ENCODE results near the gene ISCA2. TPM values are rescaled to one million over a fixed set of nuclear protein-coding genes. Genes with fewer than 3 reads are reported as not detected.

Gene ISCA2
- total RNA-seq, 5 donors from 2014 or later (not counting 1 experiment from before 2014, with no cell fraction given), result 21.3 to 42.6 (median 34.1) TPM

DNA sequence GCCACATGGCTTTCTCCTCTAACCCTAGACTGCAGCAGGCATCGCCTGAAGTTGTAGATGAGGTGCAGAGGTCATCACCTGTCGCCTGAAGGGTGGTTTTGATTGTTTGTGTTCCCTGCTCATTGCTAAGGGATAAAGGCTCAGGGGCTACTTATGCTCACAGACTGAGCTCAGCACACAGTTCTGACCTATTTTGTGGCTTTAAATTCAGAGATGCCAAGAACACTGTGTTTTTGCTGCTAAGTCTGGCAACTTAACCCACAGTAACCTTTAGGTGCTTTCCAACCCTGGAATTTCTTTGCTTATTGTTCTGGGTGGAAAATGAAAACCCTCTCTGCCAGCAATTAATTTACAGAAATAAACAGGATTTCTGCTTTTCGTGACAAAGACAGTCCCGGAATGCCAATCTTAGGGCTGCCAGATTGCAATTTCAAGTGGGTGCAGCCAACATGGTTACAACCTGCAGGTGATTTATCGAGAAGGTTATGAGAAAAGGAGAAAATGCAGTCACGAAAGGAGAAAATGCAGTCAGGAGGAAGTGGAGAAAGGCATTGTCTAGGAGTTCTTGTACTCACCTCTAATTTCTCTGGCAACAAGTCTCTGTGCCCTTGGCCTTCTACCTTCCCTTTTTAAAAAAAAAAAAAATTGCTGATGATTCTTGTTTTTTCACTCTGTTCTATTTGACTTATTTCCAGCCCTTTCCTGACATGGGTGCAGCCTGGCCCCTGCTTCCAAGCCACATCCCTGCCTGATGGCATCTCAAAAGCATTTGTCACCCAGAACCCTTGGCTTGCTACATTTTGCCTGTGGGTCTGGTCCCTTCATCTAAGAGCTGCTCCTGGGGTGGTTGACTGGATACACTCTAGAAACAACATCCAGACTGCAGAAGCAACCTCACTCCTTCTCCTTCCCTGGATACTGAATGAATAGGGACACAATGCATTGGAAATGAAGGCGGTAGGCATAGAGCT, 23.7 kb upstream of the ISCA2 start:
- no peak overlapping the region for H3K4me3 Mint-ChIP-seq
- no peak overlapping the region for H3K4me3 ChIP-seq (ENCODE audit: control insufficient read depth in 1 of 2, extremely low read depth in 1 of 2, low read length in 1 of 2)
- H3K4me1 Mint-ChIP-seq, result no peaks in the 10 kb centered on the region
- DNase-seq, result no peak
- no peak overlapping the region for H3K27ac Mint-ChIP-seq
- H3K4me1 ChIP-seq (ENCODE audit: control insufficient read depth in 1 of 2, extremely low read depth in 1 of 2, insufficient read depth in 2 of 2, low read length in 2 of 2), result no peaks in the 10 kb centered on the region
- peaks cover 20% of the 10 kb centered on the region for H3K36me3 Mint-ChIP-seq
- H3K36me3 ChIP-seq (ENCODE audit: control insufficient read depth in 2 of 2, extremely low read depth in 1 of 2, insufficient read depth in 1 of 2, low read length in 1 of 2), result no peaks in the 10 kb centered on the region
- H3K27me3 Mint-ChIP-seq, result no peaks in the 10 kb centered on the region
- no peak overlapping the region for H3K27ac ChIP-seq (ENCODE audit: low read length)
- ATAC-seq (replicated peaks in 1 of 4), result no peak
- no peaks in the 10 kb centered on the region for H3K27me3 ChIP-seq (replicated peaks in 1 of 2; ENCODE audit: control insufficient read depth in 2 of 2, extremely low read depth in 1 of 2, insufficient read depth in 2 of 2, low read length in 1 of 2)
- no CpG with 5 or more reads among the region's 7 CpGs for WGBS (ENCODE audit: insufficient coverage)
- no peaks in the 10 kb centered on the region for H3K9me3 Mint-ChIP-seq
- CTCF ChIA-PET, result no interaction called here
- POLR2A ChIA-PET, result no interaction called here
- H3K9me3 ChIP-seq, result no peaks in the 10 kb centered on the region

GRCh38 chr14:74472601-74473000, 21.0 kb upstream of the ISCA2 start:
- no peak for ATAC-seq (replicated peaks in 1 of 4)
- no peak overlapping the region for H3K4me3 Mint-ChIP-seq

DNA sequence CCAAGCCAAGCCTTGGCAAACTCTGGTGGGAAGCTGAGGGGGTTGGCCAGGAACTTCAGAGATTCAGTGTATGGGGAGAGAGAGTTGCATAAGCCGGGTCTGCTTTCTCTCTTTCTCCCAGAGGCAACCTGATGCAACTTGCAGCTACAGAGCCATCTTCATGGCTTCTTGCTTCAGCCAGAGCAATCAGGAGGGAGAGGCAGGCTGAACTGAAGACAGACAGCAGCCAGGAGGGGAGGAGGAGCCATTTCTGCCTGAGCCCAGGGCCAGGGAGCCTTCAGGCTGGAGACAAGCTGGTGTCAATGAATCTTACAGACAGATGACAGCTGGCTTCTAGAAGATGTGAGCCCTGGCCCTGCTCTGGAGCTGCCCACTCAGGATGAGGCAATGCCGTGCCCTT, 19.2 kb upstream of the ISCA2 start:
- Mint-ChIP-seq H3K4me1 (no peaks in the 10 kb centered on the region), H3K9me3 (no peaks in the 10 kb centered on the region), H3K36me3 (peaks cover 45% of the 10 kb centered on the region), H3K27ac (no peak overlapping the region), H3K4me3 (no peak overlapping the region), H3K27me3 (no peaks in the 10 kb centered on the region)
- DNase-seq (no peak), ATAC-seq (replicated peaks in 1 of 4) (no peak)
- Histone ChIP-seq H3K9me3 (no peaks in the 10 kb centered on the region), H3K36me3 (ENCODE audit: control insufficient read depth in 2 of 2, extremely low read depth in 1 of 2, insufficient read depth in 1 of 2, low read length in 1 of 2) (peaks cover 0 to 4% of the 10 kb centered on the region in 2 donors), H3K4me1 (ENCODE audit: control insufficient read depth in 1 of 2, extremely low read depth in 1 of 2, insufficient read depth in 2 of 2, low read length in 2 of 2) (no peaks in the 10 kb centered on the region), H3K27me3 (replicated peaks in 1 of 2; ENCODE audit: control insufficient read depth in 2 of 2, extremely low read depth in 1 of 2, insufficient read depth in 2 of 2, low read length in 1 of 2) (no peaks in the 10 kb centered on the region), H3K4me3 (ENCODE audit: control insufficient read depth in 1 of 2, extremely low read depth in 1 of 2, low read length in 1 of 2) (no peak overlapping the region), H3K27ac (ENCODE audit: low read length) (no peak overlapping the region)
- WGBS (ENCODE audit: insufficient coverage), result 83% methylated on average over 1 of the region's 2 CpGs
- POLR2A ChIA-PET, result interaction anchor here in 1 of 2 donors (0.6 kb wide), 1 partner anchor 562 kb away, joined by 3 read pairs; no protein-coding TSS in a partner anchor
- CTCF ChIA-PET, result no interaction called here

More at GRCh38 chr14:74472601-74473000, 21.0 kb upstream of the ISCA2 start:
- ChIA-PET POLR2A (no interaction called here), CTCF (no interaction called here)
- H3K4me1 ChIP-seq (ENCODE audit: control insufficient read depth in 1 of 2, extremely low read depth in 1 of 2, insufficient read depth in 2 of 2, low read length in 2 of 2), result no peaks in the 10 kb centered on the region
- no peaks in the 10 kb centered on the region for H3K9me3 ChIP-seq
- no peak for DNase-seq
- WGBS (ENCODE audit: insufficient coverage), result no CpG with 5 or more reads among the region's 2 CpGs
- no peaks in the 10 kb centered on the region for H3K27me3 ChIP-seq (replicated peaks in 1 of 2; ENCODE audit: control insufficient read depth in 2 of 2, extremely low read depth in 1 of 2, insufficient read depth in 2 of 2, low read length in 1 of 2)
- H3K27ac ChIP-seq (ENCODE audit: low read length), result no peak overlapping the region
- Mint-ChIP-seq H3K36me3 (peaks cover 30% of the 10 kb centered on the region), H3K4me1 (no peaks in the 10 kb centered on the region), H3K9me3 (no peaks in the 10 kb centered on the region), H3K27me3 (no peaks in the 10 kb centered on the region), H3K27ac (no peak overlapping the region)
- no peak overlapping the region for H3K4me3 ChIP-seq (ENCODE audit: control insufficient read depth in 1 of 2, extremely low read depth in 1 of 2, low read length in 1 of 2)
- H3K36me3 ChIP-seq (ENCODE audit: control insufficient read depth in 2 of 2, extremely low read depth in 1 of 2, insufficient read depth in 1 of 2, low read length in 1 of 2), result no peaks in the 10 kb centered on the region

DNA sequence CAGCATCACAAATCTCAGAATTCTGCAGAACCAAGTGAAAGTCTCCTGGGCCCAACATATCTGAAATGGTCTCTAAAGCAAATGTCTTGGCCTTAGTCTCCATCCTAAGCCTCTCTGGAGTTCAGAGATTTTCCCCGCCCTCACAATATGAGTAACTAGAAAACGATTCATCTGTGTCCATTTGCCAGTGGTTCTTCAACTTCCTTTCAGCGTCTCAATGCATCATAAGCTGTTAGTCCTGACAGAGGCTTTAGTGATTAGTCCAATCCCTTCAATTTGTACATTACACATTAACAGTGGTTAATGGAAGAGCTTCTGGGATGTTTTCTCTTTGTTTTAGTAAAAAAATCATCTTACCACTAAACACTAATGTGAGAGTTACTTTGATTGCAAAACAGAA, 17.9 kb upstream of the ISCA2 start:
- H3K4me3 Mint-ChIP-seq, result no peak overlapping the region
- Histone ChIP-seq H3K36me3 (ENCODE audit: control insufficient read depth in 2 of 2, extremely low read depth in 1 of 2, insufficient read depth in 1 of 2, low read length in 1 of 2) (peaks cover 0 to 7% of the 10 kb centered on the region in 2 donors), H3K4me1 (ENCODE audit: control insufficient read depth in 1 of 2, extremely low read depth in 1 of 2, insufficient read depth in 2 of 2, low read length in 2 of 2) (no peaks in the 10 kb centered on the region), H3K27ac (ENCODE audit: low read length) (no peak overlapping the region), H3K4me3 (ENCODE audit: control insufficient read depth in 1 of 2, extremely low read depth in 1 of 2, low read length in 1 of 2) (no peak overlapping the region), H3K27me3 (replicated peaks in 1 of 2; ENCODE audit: control insufficient read depth in 2 of 2, extremely low read depth in 1 of 2, insufficient read depth in 2 of 2, low read length in 1 of 2) (no peaks in the 10 kb centered on the region), H3K9me3 (no peaks in the 10 kb centered on the region)
- DNase-seq, result no peak
- peak overlapping the region in 1 of 2 donors; percentile 18 for H3K27ac Mint-ChIP-seq
- 67% methylated on average over 1 of the region's 3 CpGs for WGBS (ENCODE audit: insufficient coverage)
- ChIA-PET POLR2A (interaction anchor here in 1 of 2 donors (0.6 kb wide), 1 partner anchor 90 kb away, joined by 3 read pairs; no protein-coding TSS in a partner anchor), CTCF (no interaction called here)
- ATAC-seq (replicated peaks in 1 of 4), result no peak
- no peaks in the 10 kb centered on the region for H3K4me1 Mint-ChIP-seq
- H3K36me3 Mint-ChIP-seq, result peaks cover 57% of the 10 kb centered on the region
- no peaks in the 10 kb centered on the region for H3K9me3 Mint-ChIP-seq
- no peaks in the 10 kb centered on the region for H3K27me3 Mint-ChIP-seq

DNA sequence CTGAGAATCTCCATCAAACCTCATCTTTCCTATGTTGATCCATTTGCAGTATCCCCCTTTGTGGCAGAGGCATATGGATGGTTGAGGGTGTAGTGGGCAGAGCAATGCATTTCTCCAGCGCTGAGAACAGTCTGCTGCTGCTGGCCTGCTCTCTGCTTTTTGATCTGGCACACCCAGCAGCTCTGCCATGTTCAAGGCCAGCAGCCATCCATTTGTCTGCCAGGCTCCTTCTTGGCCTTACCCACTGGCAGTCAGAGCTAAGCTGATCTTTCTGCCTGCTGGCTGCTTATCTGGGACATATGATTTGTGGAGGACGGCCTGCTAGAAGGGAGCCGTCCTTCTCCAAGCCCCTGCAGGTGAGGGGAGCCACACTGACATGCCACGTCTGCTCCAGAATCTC, 17.5 kb upstream of the ISCA2 start:
- Mint-ChIP-seq H3K4me3 (no peak overlapping the region), H3K4me1 (no peaks in the 10 kb centered on the region), H3K9me3 (no peaks in the 10 kb centered on the region), H3K27me3 (no peaks in the 10 kb centered on the region), H3K36me3 (peaks cover 61% of the 10 kb centered on the region), H3K27ac (no peak overlapping the region)
- no peaks in the 10 kb centered on the region for H3K9me3 ChIP-seq
- 100% methylated on average over 4 of the region's 4 CpGs for WGBS (ENCODE audit: insufficient coverage)
- POLR2A ChIA-PET, result no interaction called here
- H3K36me3 ChIP-seq (ENCODE audit: control insufficient read depth in 2 of 2, extremely low read depth in 1 of 2, insufficient read depth in 1 of 2, low read length in 1 of 2), result peaks cover 0 to 11% of the 10 kb centered on the region in 2 donors
- no peak for ATAC-seq (replicated peaks in 1 of 4)
- CTCF ChIA-PET, result no interaction called here
- H3K4me1 ChIP-seq (ENCODE audit: control insufficient read depth in 1 of 2, extremely low read depth in 1 of 2, insufficient read depth in 2 of 2, low read length in 2 of 2), result no peaks in the 10 kb centered on the region
- DNase-seq, result no peak
- no peak overlapping the region for H3K27ac ChIP-seq (ENCODE audit: low read length)
- H3K4me3 ChIP-seq (ENCODE audit: control insufficient read depth in 1 of 2, extremely low read depth in 1 of 2, low read length in 1 of 2), result no peak overlapping the region
- no peaks in the 10 kb centered on the region for H3K27me3 ChIP-seq (replicated peaks in 1 of 2; ENCODE audit: control insufficient read depth in 2 of 2, extremely low read depth in 1 of 2, insufficient read depth in 2 of 2, low read length in 1 of 2)

DNA sequence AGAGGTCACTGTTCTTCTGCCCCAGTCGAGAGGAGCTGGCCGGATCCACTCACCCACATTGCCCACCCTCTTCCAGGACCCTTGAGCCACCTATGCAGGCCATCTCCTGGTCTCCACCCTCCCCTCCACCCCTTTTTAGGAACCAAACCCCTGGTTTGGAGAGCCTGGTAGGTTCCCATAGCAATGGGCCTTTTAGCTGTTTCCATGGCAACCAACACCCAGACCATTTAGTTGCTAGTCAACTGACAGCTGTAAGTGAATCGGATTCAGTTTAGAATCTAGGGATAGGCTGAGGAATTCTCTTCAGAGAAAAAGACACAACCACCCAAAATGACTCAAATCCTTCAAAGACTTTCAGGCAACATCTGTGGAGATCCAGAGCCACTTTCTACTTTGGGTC, 17.0 kb upstream of the ISCA2 start:
- H3K4me1 Mint-ChIP-seq, result no peaks in the 10 kb centered on the region
- ChIA-PET CTCF (no interaction called here), POLR2A (no interaction called here)
- Histone ChIP-seq H3K4me1 (ENCODE audit: control insufficient read depth in 1 of 2, extremely low read depth in 1 of 2, insufficient read depth in 2 of 2, low read length in 2 of 2) (no peaks in the 10 kb centered on the region), H3K27me3 (replicated peaks in 1 of 2; ENCODE audit: control insufficient read depth in 2 of 2, extremely low read depth in 1 of 2, insufficient read depth in 2 of 2, low read length in 1 of 2) (no peaks in the 10 kb centered on the region), H3K4me3 (ENCODE audit: control insufficient read depth in 1 of 2, extremely low read depth in 1 of 2, low read length in 1 of 2) (no peak overlapping the region), H3K27ac (ENCODE audit: low read length) (no peak overlapping the region), H3K9me3 (no peaks in the 10 kb centered on the region), H3K36me3 (ENCODE audit: control insufficient read depth in 2 of 2, extremely low read depth in 1 of 2, insufficient read depth in 1 of 2, low read length in 1 of 2) (peaks cover 0 to 14% of the 10 kb centered on the region in 2 donors)
- 95% methylated on average over 3 of the region's 3 CpGs for WGBS (ENCODE audit: insufficient coverage)
- no peaks in the 10 kb centered on the region for H3K9me3 Mint-ChIP-seq
- peaks cover 66% of the 10 kb centered on the region for H3K36me3 Mint-ChIP-seq
- no peak overlapping the region for H3K27ac Mint-ChIP-seq
- H3K4me3 Mint-ChIP-seq, result no peak overlapping the region
- ATAC-seq (replicated peaks in 1 of 4) (no peak), DNase-seq (no peak)
- no peaks in the 10 kb centered on the region for H3K27me3 Mint-ChIP-seq
